Stomach (tissue), 9 donors: Measurements from ENCODE around the gene MINDY2. TPM values are rescaled to one million over a fixed set of nuclear protein-coding genes. Genes with fewer than 3 reads are reported as not detected.
"Not testable (repeated sequence)": the region's sequence is repeated elsewhere in the genome, so short reads cannot be mapped to it uniquely, and the experiment has no call there.

Experiments used
- DNase-seq, 2 donors: peaks; one replicate each; pipeline versions ENCODE4 v3.0.0 to v3.0.0-alpha.2; 2013 to 2019
- H3K27ac ChIP-seq, 5 donors: fragments of 200-600 bp in 4 of 5; sonication (generic) in 4 of 5; one replicate each; pipeline ENCODE4 v1.5.1; 2013 to 2019; ENCODE audit warnings: mild to moderate bottlenecking in 1 of 5, moderate library complexity in 1 of 5
- H3K27me3 ChIP-seq, 3 donors: fragments of 200-600 bp; sonication (generic); one replicate each; pipeline ENCODE4 v1.5.1; 2017 to 2019; ENCODE audit warnings: mixed run types in 1 of 3
- H3K36me3 ChIP-seq, 4 donors: fragments of 200-600 bp; sonication (generic); 1 replicate in 3 of 4; 2 replicates in 1 of 4; pipeline ENCODE4 v1.5.1; 2016 to 2019
- H3K4me1 ChIP-seq, 4 donors: fragments of 200-600 bp; sonication (generic); one replicate each; pipeline ENCODE4 v1.5.1; 2016 to 2019
- H3K4me3 ChIP-seq, 4 donors: fragments of 200-600 bp; sonication (generic) in 3 of 4; one replicate each; pipeline ENCODE4 v1.5.1; 2016 to 2019; ENCODE audit warnings: mild to moderate bottlenecking in 1 of 4
- H3K9me3 ChIP-seq, 4 donors: fragments of 200-600 bp; sonication (generic); one replicate each; pipeline ENCODE4 v1.5.1; 2016 to 2019
- CTCF ChIP-seq, 7 experiments: fragments of 450-650 bp in 4 of 7; fragments of 200-600 bp in 3 of 7; sonication (generic) in 3 of 7; IDR thresholded peaks; one replicate each; pipeline ENCODE4 v1.5.1; 2016 to 2019; ENCODE audit warnings: antibody characterized with exemption in 7 of 7, control low read depth in 2 of 7, mild to moderate bottlenecking in 1 of 7
- EP300 ChIP-seq: sonication (generic); formaldehyde crosslinking; IDR thresholded peaks from one replicate; pipeline ENCODE4 v1.6.1; 2017; ENCODE audit warnings: antibody characterized with exemption
- POLR2A ChIP-seq, 4 donors: fragments of 450-650 bp; IDR thresholded peaks; one replicate each; pipeline ENCODE4 v1.6.1; 2016; ENCODE audit warnings: antibody characterized with exemption in 4 of 4, control low read depth in 2 of 4, mild to moderate bottlenecking in 1 of 4, moderate library complexity in 1 of 4
- POLR2AphosphoS5 ChIP-seq, 3 donors: sonication (generic); formaldehyde crosslinking; IDR thresholded peaks; one replicate each; pipeline ENCODE4 v1.6.1; 2016; ENCODE audit warnings: antibody characterized with exemption in 3 of 3
- WGBS, 5 donors: extraction: QIAGEN DNeasy Blood & Tissue Kit in 3 of 5; methylation state at CpG; one replicate each; pipeline versions ENCODE4 v1.1.5 to v1.1.7; 2013 to 2018; 5-methylcytosine and 5-hydroxymethylcytosine counted together
- intact Hi-C: fragments of 100-400 bp; cut with DNase I; formaldehyde crosslinking; loops from one replicate; pipeline ENCODE4 v1.15.1; 2023; ENCODE audit warnings: low total_unique reads
- polyA plus RNA-seq, 3 donors: library from polyadenylated mRNA; stranded (reverse); fragments of 200-250 nt; gene quantifications; one replicate each; pipeline ENCODE4 v1.2.3, GENCODE V29; 2013
- total RNA-seq, 5 donors: library from RNA; depleted of rRNA; stranded (reverse); fragments of >200 nt; gene quantifications; one replicate each; pipeline versions ENCODE4 v1.1.0 to v1.2.3, GENCODE V29; 2014 to 2016
- donor health status: healthy with polysubstance abuse.
- donor health status: Bipolar disorder and iron deficiency.
- donor health status: healthy.

The MINDY2 gene
- total and polyA plus RNA-seq, 8 donors = 3.1 to 34.1 (median 7.5) TPM

GRCh38 chr15:58839485-58839884 lies 68.4 kb downstream of the MINDY2 start:
- 71 to 77% (median 75%) methylated on average over 1 of the region's 1 CpG for whole genome bisulfite sequencing, 5 donors
- DNase-seq = peak in 1 of 2 donors; percentile 50
- Histone ChIP-seq H3K4me1 (peaks cover 0 to 4% (median 0%) of the 10 kb centered on the region in 4 donors), H3K27me3 (no peaks in the 10 kb centered on the region), H3K9me3 (no peaks in the 10 kb centered on the region), H3K27ac (no peak overlapping the region), H3K4me3 (no peak overlapping the region), H3K36me3 (peaks cover 0 to 26% (median 20%) of the 10 kb centered on the region in 4 donors)
- intact Hi-C loops = no loop called here
- peak in 2 of 7 experiments; percentile 13 to 28 for TF ChIP-seq CTCF (IDR thresholded peaks at IDR 0.05)
- TF ChIP-seq EP300 = no peak

GRCh38 chr15:58840048-58840447 lies 68.9 kb downstream of the MINDY2 start:
- H3K9me3 ChIP-seq = no peaks in the 10 kb centered on the region
- intact Hi-C loops = no loop called here
- no peak overlapping the region for H3K27ac ChIP-seq
- peaks cover 0 to 28% (median 21%) of the 10 kb centered on the region in 4 donors for H3K36me3 ChIP-seq
- TF ChIP-seq EP300 (no peak), POLR2AphosphoS5 (IDR thresholded peaks at IDR 0.05) (no peak), POLR2A (IDR thresholded peaks at IDR 0.05) (no peak), CTCF (IDR thresholded peaks at IDR 0.05) (no peak)
- H3K4me1 ChIP-seq = peaks cover 0 to 4% (median 0%) of the 10 kb centered on the region in 4 donors
- no peaks in the 10 kb centered on the region for H3K27me3 ChIP-seq
- no peak overlapping the region for H3K4me3 ChIP-seq
- DNase-seq = no peak
- 77 to 84% (median 82%) methylated on average over 8 of the region's 8 CpGs for WGBS, 5 donors

GRCh38 chr15:58842713-58843396 lies 71.8 kb downstream of the MINDY2 start:
- peak in 1 of 2 donors; percentile 6 for DNase-seq
- Histone ChIP-seq H3K4me1 (peaks cover 0 to 4% (median 0%) of the 10 kb centered on the region in 4 donors), H3K27me3 (no peaks in the 10 kb centered on the region), H3K27ac (no peak overlapping the region), H3K4me3 (no peak overlapping the region), H3K9me3 (no peaks in the 10 kb centered on the region), H3K36me3 (peaks cover 6 to 35% (median 19%) of the 10 kb centered on the region in 4 donors)
- WGBS, 5 donors = 95 to 99% (median 96%) methylated on average over 4 of the region's 4 CpGs
- intact Hi-C loops = no loop called here
- TF ChIP-seq EP300 = no peak
- no peak for TF ChIP-seq POLR2A (IDR thresholded peaks at IDR 0.05)
- TF ChIP-seq POLR2AphosphoS5 (IDR thresholded peaks at IDR 0.05) = no peak
- no peak for TF ChIP-seq CTCF (IDR thresholded peaks at IDR 0.05)

- WGBS, 5 donors = 93 to 99% (median 97%) methylated on average over 3 of the region's 3 CpGs
- H3K27me3 ChIP-seq, H3K27ac ChIP-seq, H3K4me3 ChIP-seq, intact Hi-C loops, DNase-seq, H3K9me3 ChIP-seq: not testable (repeated sequence)
- peaks cover 6 to 67% (median 52%) of the 10 kb centered on the region in 4 donors for H3K36me3 ChIP-seq
- peaks cover 0 to 11% (median 4%) of the 10 kb centered on the region in 4 donors for H3K4me1 ChIP-seq
Measured at GRCh38 chr15:58851205-58851604, 80.1 kb downstream of the MINDY2 start.

GRCh38 chr15:58852347-58852746 lies 81.2 kb downstream of the MINDY2 start:
- H3K27ac ChIP-seq = no peak overlapping the region
- intact Hi-C loops = no loop called here
- WGBS, 5 donors = 73 to 80% (median 76%) methylated on average over 5 of the region's 5 CpGs
- H3K4me1 ChIP-seq = peaks cover 0 to 15% (median 4%) of the 10 kb centered on the region in 4 donors
- H3K9me3 ChIP-seq = no peaks in the 10 kb centered on the region
- no peak overlapping the region for H3K4me3 ChIP-seq
- peak in 1 of 2 donors; percentile 53 for DNase-seq
- peaks cover 5 to 63% (median 49%) of the 10 kb centered on the region in 4 donors for H3K36me3 ChIP-seq
- TF ChIP-seq CTCF (IDR thresholded peaks at IDR 0.05) (peak in 1 of 7 experiments; percentile 7), POLR2A (IDR thresholded peaks at IDR 0.05) (no peak)
- no peaks in the 10 kb centered on the region for H3K27me3 ChIP-seq
